Keratinocyte (primary cell): ENCODE results near the gene AXIN2. TPM values are rescaled to one million over a fixed set of nuclear protein-coding genes. Genes with fewer than 3 reads are reported as not detected.

ENCODE experiments used
- DNase-seq: peaks from one replicate; pipeline ENCODE4 v3.0.0-alpha.2; 2011; ENCODE audit warnings: low read depth, missing footprints, low spot score
- FAIRE-seq: peaks from 2 replicates; lab custom pipeline; 2011; peaks lifted over from hg19 to GRCh38; lab: Jason Lieb, UNC
- H2AFZ ChIP-seq: 2 replicates; pipeline ENCODE4 v1.6.0; 2012; ENCODE audit warnings: low read length, control low read depth, inconsistent platforms; ENCODE audit not compliant: control insufficient read depth
- H3K27ac ChIP-seq: 2 replicates; pipeline ENCODE4 v1.5.1; 2011; ENCODE audit warnings: low read length; ENCODE audit not compliant: control insufficient read depth, insufficient read depth
- H3K27me3 ChIP-seq: 3 replicates; pipeline ENCODE4 v1.6.0; 2011; ENCODE audit warnings: low read length; ENCODE audit not compliant: control insufficient read depth, insufficient read depth; ENCODE audit errors: extremely low read depth
- H3K36me3 ChIP-seq, 2 experiments: 2 replicates in 1 of 2; 3 replicates in 1 of 2; pipeline ENCODE4 v1.5.1; 2011; ENCODE audit warnings: low read length in 2 of 2, mild to moderate bottlenecking in 1 of 2; ENCODE audit not compliant: control insufficient read depth in 2 of 2, insufficient read depth in 2 of 2; ENCODE audit errors: extremely low read depth in 1 of 2
- H3K4me1 ChIP-seq: 3 replicates; pipeline ENCODE4 v1.5.1; 2011; ENCODE audit warnings: low read length; ENCODE audit not compliant: control insufficient read depth, insufficient read depth; ENCODE audit errors: extremely low read depth
- H3K4me2 ChIP-seq: 3 replicates; pipeline ENCODE4 v1.6.0; 2011; ENCODE audit warnings: low read depth, low read length; ENCODE audit not compliant: control insufficient read depth, insufficient read depth; ENCODE audit errors: extremely low read depth
- H3K4me3 ChIP-seq, 3 experiments: fragments of 200-600 bp in 1 of 3; sonication (generic) in 1 of 3; 2 replicates in 2 of 3; 3 replicates in 1 of 3; pipeline ENCODE4 v1.5.1; 2011 to 2016; ENCODE audit warnings: low read length in 3 of 3, mild to moderate bottlenecking in 3 of 3, control low read depth in 2 of 3, inconsistent platforms in 1 of 3, low read depth in 1 of 3, mixed read lengths in 1 of 3, mixed run types in 1 of 3, moderate library complexity in 1 of 3; ENCODE audit not compliant: control insufficient read depth in 2 of 3, insufficient read depth in 2 of 3; ENCODE audit errors: extremely low read depth in 1 of 3
- H3K79me2 ChIP-seq: 2 replicates; pipeline ENCODE4 v1.6.0; 2012; ENCODE audit warnings: low read length; ENCODE audit not compliant: control insufficient read depth, insufficient read depth
- H3K9ac ChIP-seq: 3 replicates; pipeline ENCODE4 v1.6.0; 2011; ENCODE audit warnings: low read length; ENCODE audit not compliant: control insufficient read depth, insufficient read depth; ENCODE audit errors: extremely low read depth
- H3K9me1 ChIP-seq: 3 replicates; pipeline ENCODE4 v1.6.0; 2011; ENCODE audit warnings: low read length; ENCODE audit not compliant: control insufficient read depth, insufficient read depth; ENCODE audit errors: extremely low read depth
- H3K9me3 ChIP-seq: 2 replicates; pipeline ENCODE4 v1.5.1; 2012; ENCODE audit warnings: low read depth, low read length; ENCODE audit not compliant: control insufficient read depth
- H4K20me1 ChIP-seq: 3 replicates; pipeline ENCODE4 v1.6.0; 2011; ENCODE audit warnings: low read length; ENCODE audit not compliant: control insufficient read depth, insufficient read depth; ENCODE audit errors: extremely low read depth
- EZH2 ChIP-seq: IDR thresholded peaks from one replicate; pipeline ENCODE4 v1.6.1; 2012; ENCODE audit warnings: inconsistent platforms, mild to moderate bottlenecking, low read length, moderate library complexity
- dilution Hi-C: fragments of 300-500 bp; cut with MboI; formaldehyde crosslinking; loops from one replicate; pipeline ENCODE4 v1.7.0; 2020; ENCODE audit warnings: low sequenced_read_pairs; ENCODE audit not compliant: extremely low pct_ligation_motif_present
- polyA plus RNA-seq, 5 experiments: library from polyadenylated mRNA; depleted of rRNA in 3 of 5; stranded (reverse) in 3 of 5; stranded (forward) in 1 of 5; unstranded in 1 of 5; fragments of >200 nt; gene quantifications; 1 replicate in 1 of 5; 2 replicates in 3 of 5; 3 replicates in 1 of 5; pipeline versions ENCODE4 v1.2.1 to v1.2.3, GENCODE V29; 2011 to 2012; ENCODE audit warnings: missing spikeins in 2 of 5, low read depth in 1 of 5, low replicate concordance in 1 of 5
- TF ChIP-seq, protein P1 (sequence below), 3 experiments: IDR thresholded peaks in 1 of 3; conservative IDR thresholded peaks in 1 of 3; optimal IDR thresholded peaks in 1 of 3; 2 replicates in 2 of 3; 3 replicates in 1 of 3; pipeline versions ENCODE3 to v1.5.1; 2011; ENCODE audit warnings: low read length in 3 of 3, mild to moderate bottlenecking in 3 of 3, moderate library complexity in 2 of 3, control low read depth in 1 of 3, inconsistent platforms in 1 of 3; ENCODE audit not compliant: insufficient read depth in 2 of 3; ENCODE audit errors: extremely low read depth in 1 of 3

AXIN2 gene
- polyA plus RNA-seq, 1 donor (not counting 4 experiments of a cell fraction or from before 2014, with no cell fraction given): 0.14 TPM

DNA sequence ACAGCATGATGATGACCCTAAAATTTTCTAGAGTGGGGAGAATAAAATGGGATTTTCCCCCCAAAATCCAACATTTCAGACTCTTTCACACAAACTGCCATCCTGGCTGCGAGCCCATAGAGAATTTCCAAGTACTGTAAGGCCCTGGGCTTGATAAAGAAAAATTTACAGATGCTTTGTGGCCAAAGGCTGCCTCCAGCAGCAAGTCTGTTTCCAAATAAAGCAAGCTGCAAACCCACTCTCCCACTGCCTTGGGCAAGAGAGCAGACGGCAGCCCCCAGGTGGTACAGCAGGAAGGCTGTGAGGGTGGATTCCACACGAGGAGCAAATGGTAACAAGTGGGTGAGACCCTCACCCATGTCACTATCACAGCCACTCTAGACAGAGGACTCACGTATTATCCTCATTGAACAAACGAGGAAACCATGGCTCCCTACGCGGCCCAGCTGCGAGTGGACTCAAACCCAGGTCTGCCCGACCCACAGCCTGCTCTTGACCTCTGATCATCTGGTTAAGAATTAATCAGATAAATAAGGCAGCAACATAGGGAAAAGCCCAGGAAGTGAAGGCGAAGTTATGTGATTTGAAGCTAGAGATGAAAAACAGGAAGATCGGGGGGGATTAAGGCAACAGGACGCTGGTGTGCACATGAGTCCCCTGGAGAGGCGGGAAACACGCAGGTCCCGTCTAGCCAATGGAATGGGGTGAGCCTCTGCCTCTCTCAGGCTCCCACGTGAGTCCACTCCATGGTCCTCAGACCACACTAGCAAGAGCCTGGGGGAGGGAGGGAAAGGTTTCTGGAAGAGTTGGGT is 37.4 kb downstream of the AXIN2 start:
- Histone ChIP-seq H3K9ac (no peak overlapping the region), H3K4me3 (no peak overlapping the region), H2AFZ (no peak overlapping the region), H3K9me1 (no peaks in the 10 kb centered on the region), H3K79me2 (no peaks in the 10 kb centered on the region), H3K9me3 (no peaks in the 10 kb centered on the region), H4K20me1 (no peaks in the 10 kb centered on the region), H3K4me1 (no peaks in the 10 kb centered on the region), H3K36me3 (no peaks in the 10 kb centered on the region), H3K27ac (no peak overlapping the region), H3K27me3 (no peaks in the 10 kb centered on the region), H3K4me2 (no peak overlapping the region)
- dilution Hi-C loops: no loop called here
- no peak for DNase-seq
- no peak for FAIRE-seq
- TF ChIP-seq, protein P1, sequence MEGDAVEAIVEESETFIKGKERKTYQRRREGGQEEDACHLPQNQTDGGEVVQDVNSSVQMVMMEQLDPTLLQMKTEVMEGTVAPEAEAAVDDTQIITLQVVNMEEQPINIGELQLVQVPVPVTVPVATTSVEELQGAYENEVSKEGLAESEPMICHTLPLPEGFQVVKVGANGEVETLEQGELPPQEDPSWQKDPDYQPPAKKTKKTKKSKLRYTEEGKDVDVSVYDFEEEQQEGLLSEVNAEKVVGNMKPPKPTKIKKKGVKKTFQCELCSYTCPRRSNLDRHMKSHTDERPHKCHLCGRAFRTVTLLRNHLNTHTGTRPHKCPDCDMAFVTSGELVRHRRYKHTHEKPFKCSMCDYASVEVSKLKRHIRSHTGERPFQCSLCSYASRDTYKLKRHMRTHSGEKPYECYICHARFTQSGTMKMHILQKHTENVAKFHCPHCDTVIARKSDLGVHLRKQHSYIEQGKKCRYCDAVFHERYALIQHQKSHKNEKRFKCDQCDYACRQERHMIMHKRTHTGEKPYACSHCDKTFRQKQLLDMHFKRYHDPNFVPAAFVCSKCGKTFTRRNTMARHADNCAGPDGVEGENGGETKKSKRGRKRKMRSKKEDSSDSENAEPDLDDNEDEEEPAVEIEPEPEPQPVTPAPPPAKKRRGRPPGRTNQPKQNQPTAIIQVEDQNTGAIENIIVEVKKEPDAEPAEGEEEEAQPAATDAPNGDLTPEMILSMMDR (optimal IDR thresholded peaks at IDR 0.05 in 1 of 3, IDR thresholded peaks at IDR 0.05 in 1 of 3, conservative IDR thresholded peaks at IDR 0.05 in 1 of 3; ENCODE audit: extremely low read depth in 1 of 3, insufficient read depth in 2 of 3, low read length in 3 of 3): no peak
- no peak for TF ChIP-seq EZH2

DNA sequence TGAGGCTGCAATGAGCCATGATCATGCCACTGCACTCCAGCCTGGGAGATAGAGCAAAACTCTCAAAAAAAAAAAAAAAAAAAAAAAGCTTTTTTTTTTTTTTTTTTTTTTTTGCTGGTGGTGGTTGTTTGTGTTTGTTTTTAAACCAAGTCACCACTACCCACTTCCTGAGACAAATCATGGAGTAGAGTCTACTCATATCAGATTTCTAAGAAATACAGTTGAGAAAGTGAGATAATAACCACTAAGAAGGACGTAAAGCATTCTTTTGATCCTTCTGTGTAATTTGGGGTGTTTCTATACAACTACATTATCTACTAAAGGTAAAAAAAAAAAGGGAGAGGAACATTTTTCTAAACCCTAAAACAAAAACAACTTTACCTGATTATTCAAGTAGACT is 38.0 kb downstream of the AXIN2 start:
- Histone ChIP-seq H3K4me3 (no peak overlapping the region), H3K4me2 (no peak overlapping the region), H3K79me2 (no peaks in the 10 kb centered on the region), H3K9me3 (no peaks in the 10 kb centered on the region), H3K4me1 (no peaks in the 10 kb centered on the region), H2AFZ (no peak overlapping the region), H3K27ac (no peak overlapping the region), H3K27me3 (no peaks in the 10 kb centered on the region), H3K9ac (no peak overlapping the region), H3K9me1 (no peaks in the 10 kb centered on the region), H4K20me1 (no peaks in the 10 kb centered on the region), H3K36me3 (no peaks in the 10 kb centered on the region)
- TF ChIP-seq, protein P1 (optimal IDR thresholded peaks at IDR 0.05 in 1 of 3, IDR thresholded peaks at IDR 0.05 in 1 of 3, conservative IDR thresholded peaks at IDR 0.05 in 1 of 3; ENCODE audit: extremely low read depth in 1 of 3, insufficient read depth in 2 of 3, low read length in 3 of 3): no peak
- no peak for TF ChIP-seq EZH2
- DNase-seq (no peak), FAIRE-seq (no peak)
- dilution Hi-C loops: no loop called here
